Stimulated activated memory B cell treated with anti-CD40 and anti-IgM and Interleukin-4, amounts not matched to agents 10 μg/mL and 1 μg/mL and 100 μg/mL, for 72 hours (primary cell): ENCODE results near the gene DIS3L2.

ENCODE experiments used
- ATAC-seq: fragments of 150-1000 bp; cut with Tn5 transposase; 2 replicates; pipeline ENCODE4 v1.10.0; 2021
- H3K27ac Mint-ChIP-seq: one replicate; pipeline ENCODE4 v1.8.0; 2022; ENCODE audit warnings: mild to moderate bottlenecking, mixed read lengths
- H3K27me3 Mint-ChIP-seq: one replicate; pipeline ENCODE4 v1.8.0; 2022; ENCODE audit warnings: mixed read lengths
- H3K36me3 Mint-ChIP-seq: one replicate; pipeline ENCODE4 v1.8.0; 2022; ENCODE audit warnings: mixed read lengths
- H3K4me1 Mint-ChIP-seq: one replicate; pipeline ENCODE4 v1.8.0; 2022; ENCODE audit warnings: mixed read lengths
- H3K4me3 Mint-ChIP-seq: one replicate; pipeline ENCODE4 v1.8.0; 2022; ENCODE audit warnings: mild to moderate bottlenecking, moderate library complexity, mixed read lengths
- H3K9me3 Mint-ChIP-seq: one replicate; pipeline ENCODE4 v1.8.0; 2022; ENCODE audit warnings: mixed read lengths

Gene DIS3L2

DNA sequence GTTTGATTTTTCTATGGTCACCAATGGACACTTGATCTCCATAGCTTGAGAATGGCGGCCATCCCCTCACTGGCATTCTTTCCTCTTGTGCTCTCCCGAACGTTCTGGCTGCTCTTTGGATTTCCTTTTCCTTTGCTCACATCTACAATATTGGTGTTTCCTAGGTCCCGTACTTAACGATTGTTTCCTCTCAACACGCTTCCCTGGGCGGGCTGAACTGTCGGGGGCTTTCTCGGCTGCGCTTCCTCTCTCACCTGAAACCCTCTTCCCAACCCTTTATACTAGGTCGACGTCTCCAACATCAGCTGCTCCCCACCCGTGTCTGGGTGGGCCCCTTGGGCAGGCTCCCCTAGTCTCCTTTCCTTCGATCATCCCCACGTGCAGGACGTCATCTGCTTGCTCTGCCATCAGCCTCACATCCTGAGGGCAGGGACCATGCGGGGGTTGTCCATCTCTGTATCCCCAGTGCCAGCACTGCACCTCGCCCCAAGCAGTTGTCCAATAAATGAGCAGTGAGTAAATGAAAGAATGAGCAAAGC lies 634 bp upstream of the DIS3L2 start:
- Mint-ChIP-seq H3K9me3 (no peaks in the 10 kb centered on the region), H3K4me3 (peak overlapping the region; percentile 83), H3K4me1 (peaks cover 30% of the 10 kb centered on the region), H3K27me3 (peaks cover 10% of the 10 kb centered on the region), H3K27ac (peak overlapping the region; percentile 88), H3K36me3 (peaks cover 4% of the 10 kb centered on the region)
- ATAC-seq = peak; percentile 65

DNA sequence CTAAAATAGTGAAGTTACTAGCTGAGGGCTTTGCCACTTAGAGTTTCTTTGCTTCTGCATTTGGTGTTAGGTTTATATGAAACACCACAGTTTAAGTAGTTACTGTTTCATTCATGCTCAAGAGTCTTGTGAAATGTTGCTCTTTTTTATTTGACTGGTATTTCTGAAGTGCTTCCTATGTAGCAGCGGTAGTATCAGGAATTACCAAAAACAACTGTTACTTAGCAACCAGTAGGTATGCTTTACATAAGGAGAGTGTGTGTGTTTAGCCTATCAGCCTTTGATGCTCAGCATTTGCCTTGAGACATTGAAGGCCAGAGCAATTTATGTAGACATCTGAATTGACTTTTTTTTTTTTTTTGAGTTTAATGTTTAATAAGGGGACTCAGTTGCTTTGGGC lies 3.6 kb downstream of the DIS3L2 start:
- Mint-ChIP-seq H3K4me1 (peaks cover 49% of the 10 kb centered on the region), H3K4me3 (no peak overlapping the region), H3K27ac (no peak overlapping the region), H3K36me3 (peaks cover 18% of the 10 kb centered on the region), H3K27me3 (no peaks in the 10 kb centered on the region), H3K9me3 (peaks cover 2% of the 10 kb centered on the region)
- no peak for ATAC-seq

GRCh38 chr2:231966886-231967285 lies 5.4 kb downstream of the DIS3L2 start:
- H3K36me3 Mint-ChIP-seq = peaks cover 14% of the 10 kb centered on the region
- H3K27me3 Mint-ChIP-seq = no peaks in the 10 kb centered on the region
- no peak for ATAC-seq
- H3K4me1 Mint-ChIP-seq = peaks cover 41% of the 10 kb centered on the region
- H3K9me3 Mint-ChIP-seq = peaks cover 2% of the 10 kb centered on the region
- H3K4me3 Mint-ChIP-seq = no peak overlapping the region
- no peak overlapping the region for H3K27ac Mint-ChIP-seq

GRCh38 chr2:231968820-231969219 lies 7.3 kb downstream of the DIS3L2 start:
- Mint-ChIP-seq H3K27me3 (no peaks in the 10 kb centered on the region), H3K4me3 (no peak overlapping the region), H3K4me1 (peaks cover 25% of the 10 kb centered on the region), H3K36me3 (peaks cover 14% of the 10 kb centered on the region), H3K27ac (no peak overlapping the region), H3K9me3 (peaks cover 2% of the 10 kb centered on the region)
- ATAC-seq = no peak

DNA sequence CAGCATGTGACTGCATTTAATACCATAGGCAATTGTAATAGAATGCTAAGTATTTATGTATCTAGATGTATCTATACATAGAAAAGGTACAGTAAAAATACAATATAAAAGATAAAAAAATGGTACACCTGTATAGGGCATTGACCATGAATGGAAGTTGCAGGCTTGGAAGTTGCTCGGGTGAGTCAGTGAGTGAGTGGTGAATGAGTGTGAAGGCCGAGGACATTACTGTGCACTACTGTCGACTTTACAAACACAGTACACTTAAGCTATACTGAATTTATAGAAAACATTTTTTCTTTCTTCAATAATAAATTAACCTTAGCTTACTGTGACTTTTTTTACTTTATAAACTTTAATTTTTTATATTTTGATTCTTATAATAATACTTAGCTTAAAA lies 8.9 kb downstream of the DIS3L2 start:
- no peaks in the 10 kb centered on the region for H3K27me3 Mint-ChIP-seq
- H3K27ac Mint-ChIP-seq = no peak overlapping the region
- peaks cover 2% of the 10 kb centered on the region for H3K9me3 Mint-ChIP-seq
- H3K4me1 Mint-ChIP-seq = peaks cover 19% of the 10 kb centered on the region
- H3K36me3 Mint-ChIP-seq = peaks cover 14% of the 10 kb centered on the region
- no peak for ATAC-seq
- H3K4me3 Mint-ChIP-seq = no peak overlapping the region

DNA sequence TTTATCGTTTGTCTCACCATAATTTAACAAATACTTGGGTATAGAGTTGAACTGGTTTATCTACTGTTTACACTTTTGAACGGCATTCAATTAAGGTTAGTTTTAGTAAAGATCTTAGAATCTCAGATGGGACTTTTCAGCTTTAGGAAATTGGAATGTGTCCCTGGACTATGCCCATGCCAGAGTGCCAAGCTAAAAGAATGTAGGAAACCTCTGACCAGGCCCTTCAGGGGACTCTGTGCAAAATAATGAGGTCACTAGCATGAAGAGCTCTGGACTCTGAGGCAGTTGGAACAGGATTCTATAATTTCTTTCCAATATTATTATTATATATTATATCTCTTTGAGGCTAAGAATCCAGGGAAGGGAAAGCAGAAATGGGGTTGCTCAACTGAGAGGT lies 13.5 kb downstream of the DIS3L2 start:
- Mint-ChIP-seq H3K4me1 (peaks cover 13% of the 10 kb centered on the region), H3K36me3 (peaks cover 9% of the 10 kb centered on the region), H3K9me3 (peaks cover 3% of the 10 kb centered on the region), H3K27me3 (no peaks in the 10 kb centered on the region), H3K4me3 (no peak overlapping the region), H3K27ac (no peak overlapping the region)
- no peak for ATAC-seq

GRCh38 chr2:231977430-231977829 lies 15.9 kb downstream of the DIS3L2 start:
- no peak overlapping the region for H3K4me3 Mint-ChIP-seq
- no peak for ATAC-seq
- peaks cover 15% of the 10 kb centered on the region for H3K4me1 Mint-ChIP-seq
- H3K36me3 Mint-ChIP-seq = peaks cover 9% of the 10 kb centered on the region
- peaks cover 3% of the 10 kb centered on the region for H3K9me3 Mint-ChIP-seq
- no peaks in the 10 kb centered on the region for H3K27me3 Mint-ChIP-seq
- no peak overlapping the region for H3K27ac Mint-ChIP-seq

DNA sequence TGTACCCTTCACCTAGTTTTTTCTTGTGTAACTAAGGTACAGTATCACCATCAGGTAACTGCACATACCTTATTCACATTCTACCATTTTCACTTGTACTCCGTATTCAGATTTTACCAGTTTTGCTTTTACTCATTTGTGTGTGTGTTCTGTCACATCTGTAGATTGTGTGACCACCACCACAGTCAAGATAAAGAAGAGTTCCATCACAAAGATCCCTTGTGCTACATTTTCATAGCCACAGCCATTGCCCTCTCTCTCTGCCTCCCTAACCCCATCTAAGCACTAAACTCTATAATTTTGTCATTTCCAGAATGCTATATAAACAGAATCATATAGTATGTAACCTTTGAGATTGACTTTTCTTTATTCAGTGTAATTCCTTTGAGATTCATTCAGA lies 23.5 kb downstream of the DIS3L2 start:
- Mint-ChIP-seq H3K27me3 (no peaks in the 10 kb centered on the region), H3K36me3 (peaks cover 23% of the 10 kb centered on the region), H3K9me3 (no peaks in the 10 kb centered on the region), H3K27ac (no peak overlapping the region), H3K4me3 (no peak overlapping the region), H3K4me1 (peaks cover 42% of the 10 kb centered on the region)
- no peak for ATAC-seq

DNA sequence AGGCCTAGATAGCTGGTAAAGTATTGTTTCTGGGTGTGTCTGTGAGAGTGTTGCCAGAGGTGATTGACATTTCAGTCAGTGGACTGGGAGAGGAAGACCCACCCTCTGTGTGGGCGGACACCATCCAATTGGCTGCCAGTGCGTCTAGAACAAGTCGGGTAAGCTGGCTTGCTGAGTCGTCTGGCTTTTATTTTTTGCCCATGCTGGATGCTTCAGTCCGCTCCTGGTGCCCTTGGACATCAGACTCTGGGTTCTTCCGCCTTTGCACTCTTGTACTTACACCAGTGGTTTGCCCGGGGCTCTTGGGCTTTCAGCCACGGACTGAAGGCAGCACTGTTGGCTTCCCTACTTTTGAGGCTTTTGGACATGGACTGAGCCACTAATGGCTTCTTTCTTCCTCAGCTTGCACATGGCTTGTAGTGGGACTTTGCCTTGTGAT lies 24.3 kb downstream of the DIS3L2 start:
- H3K9me3 Mint-ChIP-seq = no peaks in the 10 kb centered on the region
- no peak overlapping the region for H3K27ac Mint-ChIP-seq
- H3K27me3 Mint-ChIP-seq = no peaks in the 10 kb centered on the region
- peaks cover 39% of the 10 kb centered on the region for H3K4me1 Mint-ChIP-seq
- peaks cover 23% of the 10 kb centered on the region for H3K36me3 Mint-ChIP-seq
- no peak for ATAC-seq
- H3K4me3 Mint-ChIP-seq = no peak overlapping the region

DNA sequence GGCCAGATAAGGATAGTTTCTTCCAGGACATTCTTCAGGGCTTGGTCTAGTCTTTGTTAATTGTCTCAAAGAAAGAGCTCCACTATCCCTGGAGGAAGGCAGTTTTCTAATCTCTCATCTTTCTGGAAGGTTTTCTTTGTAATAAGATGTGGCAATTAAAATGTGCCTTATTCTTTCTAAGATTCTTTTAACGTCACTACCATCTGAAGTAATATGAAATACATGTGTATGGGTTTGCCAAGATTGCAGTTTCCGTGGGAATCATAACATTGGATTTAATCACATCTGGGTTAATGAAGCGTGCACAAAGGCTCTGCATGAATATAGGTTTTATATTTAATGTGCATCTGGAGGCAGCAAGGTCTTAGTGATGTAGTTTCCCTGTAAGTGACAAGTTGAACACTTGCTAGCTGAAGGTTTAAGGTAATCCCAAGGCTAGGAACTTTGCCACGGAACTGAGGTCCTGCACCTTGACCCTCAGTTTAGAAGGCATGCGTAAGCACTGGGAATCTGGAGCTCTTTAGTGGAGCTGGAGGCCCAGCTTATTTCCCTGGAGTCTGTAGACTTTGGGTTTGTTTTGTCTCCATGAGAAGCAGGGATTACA lies 25.7 kb downstream of the DIS3L2 start:
- H3K4me1 Mint-ChIP-seq = peaks cover 46% of the 10 kb centered on the region
- no peaks in the 10 kb centered on the region for H3K9me3 Mint-ChIP-seq
- ATAC-seq = no peak
- H3K27me3 Mint-ChIP-seq = no peaks in the 10 kb centered on the region
- H3K4me3 Mint-ChIP-seq = no peak overlapping the region
- no peak overlapping the region for H3K27ac Mint-ChIP-seq
- H3K36me3 Mint-ChIP-seq = peaks cover 28% of the 10 kb centered on the region

- Mint-ChIP-seq H3K4me1 (peaks cover 48% of the 10 kb centered on the region), H3K36me3 (peaks cover 38% of the 10 kb centered on the region), H3K9me3 (no peaks in the 10 kb centered on the region), H3K27me3 (no peaks in the 10 kb centered on the region), H3K27ac (no peak overlapping the region), H3K4me3 (no peak overlapping the region)
- no peak for ATAC-seq
Measured at GRCh38 chr2:231988179-231988866, 26.8 kb downstream of the DIS3L2 start.

DNA sequence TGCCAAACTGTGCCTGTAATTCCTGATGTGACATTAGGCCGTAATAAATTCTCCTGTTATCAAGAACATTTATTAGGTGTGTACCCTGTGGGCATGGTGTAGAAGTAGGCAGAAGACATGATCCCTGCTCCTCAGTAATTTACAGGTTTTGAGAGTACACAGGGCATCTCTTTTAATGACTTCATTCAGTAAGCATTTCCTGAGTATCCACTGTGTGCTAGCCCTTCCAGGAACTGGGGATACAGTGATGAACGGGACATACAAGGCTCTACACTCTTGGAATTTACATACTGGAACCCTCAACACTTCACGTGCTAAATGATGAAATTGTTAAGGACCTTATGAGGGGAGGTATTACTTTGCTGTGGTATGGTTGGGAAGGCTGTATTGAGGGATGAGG lies 30.2 kb downstream of the DIS3L2 start:
- Mint-ChIP-seq H3K27me3 (no peaks in the 10 kb centered on the region), H3K4me1 (peaks cover 59% of the 10 kb centered on the region), H3K27ac (no peak overlapping the region), H3K4me3 (no peak overlapping the region), H3K36me3 (peaks cover 30% of the 10 kb centered on the region), H3K9me3 (no peaks in the 10 kb centered on the region)
- ATAC-seq = no peak

- H3K4me1 Mint-ChIP-seq = peaks cover 70% of the 10 kb centered on the region
- no peak for ATAC-seq
- no peaks in the 10 kb centered on the region for H3K27me3 Mint-ChIP-seq
- H3K36me3 Mint-ChIP-seq = peaks cover 30% of the 10 kb centered on the region
- H3K4me3 Mint-ChIP-seq = no peak overlapping the region
- no peak overlapping the region for H3K27ac Mint-ChIP-seq
- H3K9me3 Mint-ChIP-seq = no peaks in the 10 kb centered on the region
Measured at GRCh38 chr2:231992888-231993287, 31.4 kb downstream of the DIS3L2 start.

GRCh38 chr2:231996797-231997540 lies 35.5 kb downstream of the DIS3L2 start:
- H3K27me3 Mint-ChIP-seq = no peaks in the 10 kb centered on the region
- ATAC-seq = no peak
- no peaks in the 10 kb centered on the region for H3K9me3 Mint-ChIP-seq
- peaks cover 71% of the 10 kb centered on the region for H3K4me1 Mint-ChIP-seq
- H3K36me3 Mint-ChIP-seq = peaks cover 19% of the 10 kb centered on the region
- no peak overlapping the region for H3K27ac Mint-ChIP-seq
- no peak overlapping the region for H3K4me3 Mint-ChIP-seq

DNA sequence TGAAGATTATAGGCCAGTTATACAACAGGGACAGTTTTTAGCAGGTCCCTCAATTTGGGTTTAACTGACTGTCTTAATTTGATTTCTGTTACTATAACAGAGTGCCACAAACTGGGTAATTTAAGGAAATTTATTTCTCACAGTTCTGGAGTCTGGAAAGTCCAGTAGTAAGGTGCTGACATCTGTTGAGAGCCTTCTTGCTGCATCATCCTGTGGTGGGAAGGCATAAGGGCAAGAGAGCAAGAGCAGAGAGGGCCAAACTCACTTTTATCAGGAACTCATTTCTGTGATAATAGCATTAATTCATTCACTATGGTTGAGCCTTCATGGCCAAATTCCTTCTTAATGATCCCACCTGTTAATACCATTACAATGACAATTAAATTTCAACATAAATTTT lies 36.5 kb downstream of the DIS3L2 start:
- peaks cover 71% of the 10 kb centered on the region for H3K4me1 Mint-ChIP-seq

More for the DNA sequence above, 36.5 kb downstream of the DIS3L2 start:
- Mint-ChIP-seq H3K27me3 (no peaks in the 10 kb centered on the region), H3K27ac (no peak overlapping the region), H3K4me3 (no peak overlapping the region), H3K36me3 (peaks cover 11% of the 10 kb centered on the region), H3K9me3 (no peaks in the 10 kb centered on the region)
- ATAC-seq = no peak
